CD4-positive, alpha-beta T cell treated with Interleukin-6 for 4 hours (primary cell): Measurements from ENCODE around the gene SCFD1.
"Not testable (repeated sequence)": the region's sequence is repeated elsewhere in the genome, so short reads cannot be mapped to it uniquely, and the experiment has no call there.

Source experiments
- DNase-seq: peaks from one replicate; pipeline ENCODE4 v3.0.0-alpha.2; 2020; ENCODE audit warnings: mixed read lengths

The SCFD1 gene

GRCh38 chr14:30678926-30679431 lies 56.9 kb downstream of the SCFD1 start:
- DNase-seq = no peak

- no peak for DNase-seq
Observed at GRCh38 chr14:30680036-30680435, 57.9 kb downstream of the SCFD1 start.

GRCh38 chr14:30680776-30681175 lies 58.7 kb downstream of the SCFD1 start:
- DNase-seq = not testable (repeated sequence)

- no peak for DNase-seq
Observed at GRCh38 chr14:30681752-30682355, 59.7 kb downstream of the SCFD1 start.

GRCh38 chr14:30690487-30691355 lies 68.6 kb downstream of the SCFD1 start:
- DNase-seq = peak; percentile 3

- DNase-seq = no peak
Observed at GRCh38 chr14:30691751-30692398, 69.8 kb downstream of the SCFD1 start.

- DNase-seq = no peak
Observed at GRCh38 chr14:30692669-30693068, 70.5 kb downstream of the SCFD1 start.

- DNase-seq = no peak
Observed at GRCh38 chr14:30698463-30698862, 76.3 kb downstream of the SCFD1 start.

- no peak for DNase-seq
Observed at GRCh38 chr14:30706704-30707103, 84.6 kb downstream of the SCFD1 start.

- no peak for DNase-seq
Observed at GRCh38 chr14:30708157-30708556, 86.0 kb downstream of the SCFD1 start.

GRCh38 chr14:30709201-30709600 lies 87.1 kb downstream of the SCFD1 start:
- DNase-seq = no peak

GRCh38 chr14:30710876-30711275 lies 88.8 kb downstream of the SCFD1 start:
- no peak for DNase-seq

- DNase-seq = no peak
Observed at GRCh38 chr14:30719137-30719536, 97.0 kb downstream of the SCFD1 start.

- DNase-seq = no peak
Observed at GRCh38 chr14:30725763-30726162, 103.6 kb downstream of the SCFD1 start.

- DNase-seq = no peak
Observed at GRCh38 chr14:30728471-30728870, 106.4 kb downstream of the SCFD1 start.

GRCh38 chr14:30737916-30738315 lies 115.8 kb downstream of the SCFD1 start:
- no peak for DNase-seq

- DNase-seq = no peak
Observed at GRCh38 chr14:30738978-30739377, 116.9 kb downstream of the SCFD1 start.

GRCh38 chr14:30748343-30748742 lies 126.2 kb downstream of the SCFD1 start:
- DNase-seq = no peak

- DNase-seq = no peak
Observed at GRCh38 chr14:30751646-30752416, 129.7 kb downstream of the SCFD1 start.

- DNase-seq = no peak
Observed at GRCh38 chr14:30753452-30753851, 131.3 kb downstream of the SCFD1 start.

GRCh38 chr14:30754778-30755177 lies 132.7 kb downstream of the SCFD1 start:
- no peak for DNase-seq

- DNase-seq = no peak
Observed at GRCh38 chr14:30756594-30756993, 134.5 kb downstream of the SCFD1 start.

GRCh38 chr14:30757082-30757481 lies 135.0 kb downstream of the SCFD1 start:
- DNase-seq = no peak
